DMS79 treated with DMSO at 0.1 percent for 48 hours (cell line): ENCODE measurements around the gene RARS2.
"Not testable (repeated sequence)": the region's sequence is repeated elsewhere in the genome, so short reads cannot be mapped to it uniquely, and the experiment has no call there.

ENCODE experiments used
- DNase-seq: peaks from one replicate; lab custom pipeline; 2025; lab: John Stamatoyannopoulos, UW

RARS2 gene

GRCh38 chr6:87589693-87590416, at the start of gene RARS2, which contains the start of gene ORC3:
Gene RARS2 (minus strand): TSS chr6:87589987. CDS start chr6:87589957, 30 bp downstream.
Gene ORC3 (plus strand): TSS chr6:87590135. CDS start chr6:87590169, 34 bp downstream.
- DNase-seq: peak; percentile 90

GRCh38 chr6:87639373-87639772, 49.6 kb upstream of the RARS2 start:
- DNase-seq: no peak

- no peak for DNase-seq
Observed at GRCh38 chr6:87637106-87637505, 47.3 kb upstream of the RARS2 start.

GRCh38 chr6:87636315-87636714, 46.5 kb upstream of the RARS2 start:
- DNase-seq: no peak

- no peak for DNase-seq
Observed at GRCh38 chr6:87633851-87634250, 44.1 kb upstream of the RARS2 start.

GRCh38 chr6:87630746-87631145, 41.0 kb upstream of the RARS2 start:
- no peak for DNase-seq

GRCh38 chr6:87628881-87629280, 39.1 kb upstream of the RARS2 start:
- DNase-seq: no peak

GRCh38 chr6:87628424-87628823, 38.6 kb upstream of the RARS2 start:
- DNase-seq: no peak

- DNase-seq: no peak
Observed at GRCh38 chr6:87623248-87623647, 33.5 kb upstream of the RARS2 start.

- no peak for DNase-seq
Observed at GRCh38 chr6:87618531-87618930, 28.7 kb upstream of the RARS2 start.

- no peak for DNase-seq
Observed at GRCh38 chr6:87617405-87617804, 27.6 kb upstream of the RARS2 start.

GRCh38 chr6:87613018-87613417, 23.2 kb upstream of the RARS2 start:
- not testable (repeated sequence) for DNase-seq

- no peak for DNase-seq
Observed at GRCh38 chr6:87608802-87609201, 19.0 kb upstream of the RARS2 start.

- DNase-seq: no peak
Observed at GRCh38 chr6:87606199-87606598, 16.4 kb upstream of the RARS2 start.

GRCh38 chr6:87600576-87600975, 10.8 kb upstream of the RARS2 start:
- no peak for DNase-seq

GRCh38 chr6:87590990-87591389, 1.2 kb upstream of the RARS2 start:
- no peak for DNase-seq

GRCh38 chr6:87590417-87590880, 662 bp upstream of the RARS2 start:
- DNase-seq: no peak

- DNase-seq: no peak
Observed at GRCh38 chr6:87588756-87589407, 905 bp downstream of the RARS2 start.

- no peak for DNase-seq
Observed at GRCh38 chr6:87586371-87587077, 3.3 kb downstream of the RARS2 start.

GRCh38 chr6:87583822-87584221, 6.0 kb downstream of the RARS2 start:
- DNase-seq: no peak

GRCh38 chr6:87575423-87575822, 14.4 kb downstream of the RARS2 start:
- no peak for DNase-seq

- DNase-seq: no peak
Observed at GRCh38 chr6:87574237-87574804, 15.5 kb downstream of the RARS2 start.
